Gastroesophageal sphincter (tissue), 4 donors: Measurements from ENCODE around the gene RXFP1. TPM values are rescaled to one million over a fixed set of nuclear protein-coding genes. Genes with fewer than 3 reads are reported as not detected.
"Not testable (repeated sequence)": the region's sequence is repeated elsewhere in the genome, so short reads cannot be mapped to it uniquely, and the experiment has no call there.

Experiments used
- ATAC-seq: fragments of 150-250 bp; one replicate; pipeline ENCODE4 v1.9.1; 2016; ENCODE audit warnings: mild to moderate bottlenecking, moderate library complexity
- H3K27ac ChIP-seq, 4 donors: fragments of 200-600 bp; sonication (generic) in 3 of 4; 1 replicate in 3 of 4; 2 replicates in 1 of 4; pipeline ENCODE4 v1.5.1; 2016 to 2019
- H3K27me3 ChIP-seq: fragments of 200-600 bp; sonication (generic); one replicate; pipeline ENCODE4 v1.5.1; 2019
- H3K36me3 ChIP-seq, 2 donors: fragments of 200-600 bp; sonication (generic); one replicate each; pipeline ENCODE4 v1.5.1; 2019; ENCODE audit warnings: control low read depth in 1 of 2
- H3K4me1 ChIP-seq, 3 donors: fragments of 200-600 bp; sonication (generic); 1 replicate in 2 of 3; 2 replicates in 1 of 3; pipeline ENCODE4 v1.5.1; 2016 to 2019; ENCODE audit warnings: control low read depth in 2 of 3
- H3K4me3 ChIP-seq, 2 donors: fragments of 200-600 bp; sonication (generic); one replicate each; pipeline ENCODE4 v1.5.1; 2019; ENCODE audit warnings: mild to moderate bottlenecking in 1 of 2, moderate library complexity in 1 of 2
- H3K9me3 ChIP-seq, 3 donors: fragments of 200-600 bp; sonication (generic); one replicate each; pipeline ENCODE4 v1.5.1; 2017 to 2019; ENCODE audit warnings: control low read depth in 2 of 3
- CTCF ChIP-seq, 4 experiments: fragments of 200-600 bp in 2 of 4; fragments of 450-650 bp in 2 of 4; sonication (generic) in 1 of 4; IDR thresholded peaks; one replicate each; pipeline ENCODE4 v1.5.1; 2017 to 2019; ENCODE audit warnings: antibody characterized with exemption in 4 of 4, mild to moderate bottlenecking in 2 of 4, moderate library complexity in 2 of 4
- EP300 ChIP-seq: sonication (generic); formaldehyde crosslinking; IDR thresholded peaks from one replicate; pipeline ENCODE4 v1.6.1; 2017; ENCODE audit warnings: antibody characterized with exemption, mild to moderate bottlenecking
- POLR2A ChIP-seq, 2 donors: fragments of 450-650 bp; IDR thresholded peaks; one replicate each; pipeline ENCODE4 v1.6.1; 2017; ENCODE audit warnings: antibody characterized with exemption in 2 of 2, mild to moderate bottlenecking in 2 of 2, moderate library complexity in 1 of 2
- POLR2AphosphoS5 ChIP-seq: sonication (generic); formaldehyde crosslinking; IDR thresholded peaks from one replicate; pipeline ENCODE4 v1.6.1; 2017; ENCODE audit warnings: antibody characterized with exemption
- WGBS, 2 donors: methylation state at CpG; one replicate each; pipeline ENCODE4 v1.1.5; 2018; ENCODE audit warnings: low coverage in 1 of 2; 5-methylcytosine and 5-hydroxymethylcytosine counted together
- total RNA-seq, 4 donors: library from RNA; depleted of rRNA; stranded (reverse); fragments of >200 nt; gene quantifications; one replicate each; pipeline ENCODE4 v1.1.0, GENCODE V29; 2016

RXFP1 gene
- total RNA-seq, 4 donors from 2014 or later = not detected

- no peaks in the 10 kb centered on the region for H3K4me1 ChIP-seq
- no peak overlapping the region for H3K4me3 ChIP-seq
- H3K9me3 ChIP-seq = no peaks in the 10 kb centered on the region
- no peak overlapping the region for H3K27ac ChIP-seq
- no peak for ATAC-seq
- H3K36me3 ChIP-seq = no peaks in the 10 kb centered on the region
- no peak for TF ChIP-seq EP300
- peaks cover 5% of the 10 kb centered on the region for H3K27me3 ChIP-seq
- WGBS, 2 donors = 50 to 58% methylated on average over 2 to 3 of the region's 3 CpGs
Measured at GRCh38 chr4:158644760-158645159, 123.1 kb downstream of the RXFP1 start.

GRCh38 chr4:158649111-158649680 is 127.5 kb downstream of the RXFP1 start:
- Histone ChIP-seq H3K27ac (no peak overlapping the region), H3K27me3 (peaks cover 5% of the 10 kb centered on the region), H3K9me3 (no peaks in the 10 kb centered on the region), H3K36me3 (no peaks in the 10 kb centered on the region), H3K4me3 (no peak overlapping the region), H3K4me1 (no peaks in the 10 kb centered on the region)
- no peak for TF ChIP-seq POLR2AphosphoS5
- TF ChIP-seq CTCF (IDR thresholded peaks at IDR 0.05) = no peak
- TF ChIP-seq EP300 = no peak
- no peak for TF ChIP-seq POLR2A (IDR thresholded peaks at IDR 0.05)
- 49 to 80% methylated on average over 4 of the region's 4 CpGs for WGBS, 2 donors
- ATAC-seq = no peak

- TF ChIP-seq EP300 = no peak
- no peak for TF ChIP-seq POLR2AphosphoS5
- no peak for TF ChIP-seq POLR2A (IDR thresholded peaks at IDR 0.05)
- TF ChIP-seq CTCF (IDR thresholded peaks at IDR 0.05) = no peak
- no peak overlapping the region for H3K4me3 ChIP-seq
- 3 to 5% methylated on average over 2 of the region's 2 CpGs for WGBS, 2 donors
Measured at GRCh38 chr4:158652920-158653319, 131.2 kb downstream of the RXFP1 start.

GRCh38 chr4:158656439-158656838 is 134.8 kb downstream of the RXFP1 start:
- H3K4me1 ChIP-seq = no peaks in the 10 kb centered on the region
- no peak for TF ChIP-seq EP300
- no peak for TF ChIP-seq CTCF (IDR thresholded peaks at IDR 0.05)
- no peak for TF ChIP-seq POLR2AphosphoS5
- no peak for TF ChIP-seq POLR2A (IDR thresholded peaks at IDR 0.05)
- no peaks in the 10 kb centered on the region for H3K36me3 ChIP-seq
- 72% methylated on average over 1 of the region's 1 CpG; no CpG with 5 or more reads in 1 of the 2 donors for WGBS, 2 donors
- H3K4me3 ChIP-seq = no peak overlapping the region
- H3K9me3 ChIP-seq = no peaks in the 10 kb centered on the region
- peaks cover 3% of the 10 kb centered on the region for H3K27me3 ChIP-seq
- no peak overlapping the region for H3K27ac ChIP-seq
- ATAC-seq = no peak

More at GRCh38 chr4:158652920-158653319, 131.2 kb downstream of the RXFP1 start:
- Histone ChIP-seq H3K27ac (no peak overlapping the region), H3K27me3 (peaks cover 3% of the 10 kb centered on the region), H3K4me1 (no peaks in the 10 kb centered on the region), H3K36me3 (no peaks in the 10 kb centered on the region), H3K9me3 (no peaks in the 10 kb centered on the region)
- ATAC-seq = no peak

- H3K9me3 ChIP-seq = no peaks in the 10 kb centered on the region
- H3K27ac ChIP-seq = no peak overlapping the region
- H3K4me1 ChIP-seq = no peaks in the 10 kb centered on the region
- 80 to 100% methylated on average over 1 to 2 of the region's 11 CpGs for WGBS, 2 donors
- peaks cover 3% of the 10 kb centered on the region for H3K27me3 ChIP-seq
- H3K4me3 ChIP-seq = no peak overlapping the region
- no peaks in the 10 kb centered on the region for H3K36me3 ChIP-seq
- no peak for ATAC-seq
- no peak for TF ChIP-seq POLR2A (IDR thresholded peaks at IDR 0.05)
- TF ChIP-seq POLR2AphosphoS5 = no peak
- no peak for TF ChIP-seq EP300
- no peak for TF ChIP-seq CTCF (IDR thresholded peaks at IDR 0.05)
Measured at GRCh38 chr4:158657291-158657690, 135.6 kb downstream of the RXFP1 start.

GRCh38 chr4:158663255-158663654 is 141.6 kb downstream of the RXFP1 start:
- H3K4me3 ChIP-seq, H3K4me1 ChIP-seq, H3K27me3 ChIP-seq, H3K36me3 ChIP-seq, H3K9me3 ChIP-seq, ATAC-seq, H3K27ac ChIP-seq: not testable (repeated sequence)
- 45 to 57% methylated on average over 3 to 4 of the region's 4 CpGs for WGBS, 2 donors

GRCh38 chr4:158663707-158664625 is 142.3 kb downstream of the RXFP1 start:
- not testable (repeated sequence) for H3K9me3 ChIP-seq, H3K4me3 ChIP-seq, H3K4me1 ChIP-seq, H3K27ac ChIP-seq, ATAC-seq, H3K36me3 ChIP-seq, H3K27me3 ChIP-seq
- WGBS, 2 donors = 74% methylated on average over 6 to 7 of the region's 8 CpGs
